Activated T-cell treated with anti-CD3 and anti-CD28 coated beads, Interleukin-2, amount 50 U/mL, for 4 hours (primary cell): ENCODE data around the gene ERBB4. TPM values are rescaled to one million over a fixed set of nuclear protein-coding genes. Genes with fewer than 3 reads are reported as not detected.
A peak's percentile ranks its signal among the peaks of the same experiment; 100 is the strongest.
"Not testable (repeated sequence)": the region's sequence is repeated elsewhere in the genome, so short reads cannot be mapped to it uniquely, and the experiment has no call there.

Source experiments
- ATAC-seq, 2 donors: fragments of 200-7000 bp; cut with Tn5 transposase; one replicate each; pipeline ENCODE4 v1.10.0; 2021
- DNase-seq: peaks from one replicate; pipeline ENCODE4 v3.0.0-alpha.2; 2020
- H3K27me3 Mint-ChIP-seq: one replicate; pipeline ENCODE4 v1.8.0; 2021; ENCODE audit warnings: low read depth, mixed read lengths
- H3K36me3 Mint-ChIP-seq: one replicate; pipeline ENCODE4 v1.8.0; 2022; ENCODE audit warnings: mixed read lengths; ENCODE audit not compliant: insufficient read depth
- H3K4me1 Mint-ChIP-seq: one replicate; pipeline ENCODE4 v1.8.0; 2021; ENCODE audit warnings: low read depth, mixed read lengths
- H3K4me3 Mint-ChIP-seq: one replicate; pipeline ENCODE4 v1.8.0; 2021; ENCODE audit warnings: mild to moderate bottlenecking, moderate library complexity, mixed read lengths
- H3K9me3 Mint-ChIP-seq: one replicate; pipeline ENCODE4 v1.8.0; 2021; ENCODE audit warnings: mixed read lengths
- total RNA-seq, 3 donors: library from RNA; stranded (reverse); gene quantifications; one replicate each; pipeline ENCODE4 v1.2.1, GENCODE V29; 2021

ERBB4 gene
- total RNA-seq, 3 donors from 2014 or later: not detected

DNA sequence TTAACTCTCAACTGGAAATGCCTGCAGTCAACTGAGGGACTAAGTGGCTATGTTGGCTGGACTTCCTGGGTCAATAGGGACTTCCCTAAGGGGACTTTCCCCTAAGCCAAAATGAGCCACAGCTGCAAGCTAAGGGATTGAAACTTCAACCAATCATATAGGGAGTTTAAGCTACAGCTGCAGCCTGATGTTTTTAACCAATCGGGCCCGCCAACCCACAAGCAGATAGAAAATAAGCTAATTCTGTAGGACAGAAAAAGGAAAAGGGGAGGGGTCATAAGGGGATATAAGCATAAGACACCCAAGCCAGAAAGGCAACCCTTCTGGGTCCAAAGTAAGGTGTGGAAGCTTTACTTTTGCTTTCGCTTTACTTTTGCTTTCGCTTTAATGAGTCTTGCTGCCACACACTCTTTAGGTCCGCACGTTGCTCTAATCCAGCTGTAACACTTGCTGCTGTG is 927.5 kb downstream of the ERBB4 start:
- no peak for DNase-seq
- peak; percentile 41 to 57 for ATAC-seq
- H3K27me3 Mint-ChIP-seq: no peaks in the 10 kb centered on the region
- H3K36me3 Mint-ChIP-seq: no peaks in the 10 kb centered on the region
- peaks cover 12% of the 10 kb centered on the region for H3K4me1 Mint-ChIP-seq
- no peaks in the 10 kb centered on the region for H3K9me3 Mint-ChIP-seq
- H3K4me3 Mint-ChIP-seq: peak overlapping the region; percentile 74

DNA sequence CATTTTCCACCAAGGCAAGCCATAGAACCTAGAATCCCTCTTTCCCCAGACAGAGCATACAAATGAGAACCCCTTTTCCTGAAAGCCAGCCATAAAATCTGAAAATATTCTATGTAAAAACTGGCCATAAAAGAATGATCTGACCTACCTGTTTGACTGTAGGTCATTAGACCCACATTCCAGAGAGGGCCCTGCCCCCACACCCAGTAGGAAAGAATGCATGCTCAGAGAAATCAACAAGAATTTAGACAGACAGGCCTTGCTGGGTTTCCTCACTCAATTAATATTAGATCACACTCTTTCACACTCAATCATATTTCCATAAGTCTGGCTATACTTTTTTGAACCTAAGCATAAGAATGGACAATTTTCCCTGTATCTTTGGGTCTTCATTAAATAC is 929.5 kb downstream of the ERBB4 start:
- H3K4me3 Mint-ChIP-seq: no peak overlapping the region
- H3K27me3 Mint-ChIP-seq: no peaks in the 10 kb centered on the region
- peaks cover 12% of the 10 kb centered on the region for H3K4me1 Mint-ChIP-seq
- no peaks in the 10 kb centered on the region for H3K9me3 Mint-ChIP-seq
- no peaks in the 10 kb centered on the region for H3K36me3 Mint-ChIP-seq
- ATAC-seq (no peak), DNase-seq (no peak)

DNA sequence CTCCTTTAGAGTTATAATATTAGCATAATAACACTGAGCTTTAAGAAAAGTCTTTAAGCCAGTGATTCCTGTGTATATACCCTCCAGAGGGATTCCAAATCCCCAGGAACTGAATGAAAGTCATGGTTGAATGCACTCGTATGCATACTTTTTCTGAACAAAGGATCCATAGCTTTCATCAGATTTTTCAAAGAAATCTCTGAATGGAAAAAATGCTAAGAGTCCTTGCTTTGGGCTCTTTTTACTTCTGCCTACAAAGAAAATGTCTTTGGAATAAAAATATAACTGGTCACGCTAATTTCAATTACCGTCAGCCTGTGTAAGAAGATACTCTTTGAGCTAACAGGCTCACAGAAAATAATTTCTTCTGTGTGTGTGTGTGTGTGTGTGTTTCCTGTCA is 939.5 kb downstream of the ERBB4 start:
- H3K36me3 Mint-ChIP-seq: no peaks in the 10 kb centered on the region
- peaks cover 4% of the 10 kb centered on the region for H3K9me3 Mint-ChIP-seq
- ATAC-seq: no peak
- no peaks in the 10 kb centered on the region for H3K4me1 Mint-ChIP-seq
- no peaks in the 10 kb centered on the region for H3K27me3 Mint-ChIP-seq
- DNase-seq: no peak
- H3K4me3 Mint-ChIP-seq: no peak overlapping the region

DNA sequence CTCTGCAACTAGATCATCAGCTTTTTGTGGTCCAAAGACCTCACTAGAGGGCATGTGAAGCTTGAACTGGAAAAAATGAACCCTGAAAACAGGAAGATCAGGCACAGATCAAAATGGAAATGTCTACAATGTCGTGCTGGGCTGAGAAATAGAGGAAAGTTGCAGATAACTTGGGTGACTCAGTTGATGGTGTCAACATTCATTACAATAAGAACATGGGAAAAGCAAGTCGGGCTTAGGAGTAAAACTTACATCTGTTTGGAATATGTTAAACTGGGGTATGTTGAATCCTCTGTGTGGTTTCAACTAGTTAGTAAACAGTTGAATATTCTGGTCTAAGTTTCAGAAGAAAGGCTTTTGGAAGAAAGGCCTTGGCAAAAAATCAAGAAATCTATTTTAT is 940.4 kb downstream of the ERBB4 start:
- Mint-ChIP-seq H3K4me1 (no peaks in the 10 kb centered on the region), H3K36me3 (no peaks in the 10 kb centered on the region), H3K27me3 (no peaks in the 10 kb centered on the region), H3K4me3 (no peak overlapping the region), H3K9me3 (peaks cover 4% of the 10 kb centered on the region)
- ATAC-seq: no peak
- no peak for DNase-seq

DNA sequence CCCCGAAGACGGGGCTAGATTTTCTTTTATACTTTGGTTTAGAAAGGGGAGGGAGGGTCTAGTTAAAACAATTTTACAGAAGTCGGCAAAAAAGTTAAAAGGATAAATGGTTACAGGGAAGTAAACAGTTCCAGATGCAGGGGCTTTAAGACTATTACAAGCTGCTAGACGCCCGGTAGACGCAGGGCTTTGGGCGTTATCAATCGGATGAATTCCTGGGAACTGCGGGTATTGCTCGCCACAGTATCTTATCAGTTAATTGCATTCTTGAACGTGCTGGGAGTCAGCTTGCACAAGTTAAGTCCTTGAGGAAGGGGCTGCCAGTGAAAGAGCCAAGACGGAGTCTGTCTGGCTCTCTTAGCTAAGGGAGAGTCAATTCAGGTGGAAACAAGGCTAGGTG is 946.6 kb downstream of the ERBB4 start:
- ATAC-seq: not testable (repeated sequence)

DNA sequence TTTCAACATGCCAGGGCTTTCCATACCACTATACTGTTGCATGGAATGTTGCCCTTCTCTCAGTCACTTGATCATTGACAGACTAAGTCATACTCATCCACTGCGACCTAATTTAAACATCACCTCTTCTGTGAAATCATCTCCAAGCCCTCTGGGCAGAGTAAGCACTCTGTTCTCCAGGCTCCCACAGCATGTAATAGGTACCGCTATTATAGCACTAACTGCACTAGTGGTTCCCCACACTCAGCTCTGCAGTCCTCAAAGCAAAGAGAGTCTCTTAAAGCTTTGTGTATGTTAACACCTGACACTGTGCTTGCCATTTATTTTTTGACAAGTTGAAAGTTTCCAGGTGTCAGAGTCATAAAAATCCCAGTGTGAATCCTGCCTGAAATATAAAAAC is 947.2 kb downstream of the ERBB4 start:
- H3K4me1 Mint-ChIP-seq: no peaks in the 10 kb centered on the region
- ATAC-seq (no peak), DNase-seq (no peak)
- H3K27me3 Mint-ChIP-seq: no peaks in the 10 kb centered on the region
- no peak overlapping the region for H3K4me3 Mint-ChIP-seq
- H3K36me3 Mint-ChIP-seq: no peaks in the 10 kb centered on the region
- no peaks in the 10 kb centered on the region for H3K9me3 Mint-ChIP-seq

More for the DNA sequence above, 946.6 kb downstream of the ERBB4 start:
- not testable (repeated sequence) for H3K4me3 Mint-ChIP-seq, H3K36me3 Mint-ChIP-seq, H3K9me3 Mint-ChIP-seq, H3K27me3 Mint-ChIP-seq, H3K4me1 Mint-ChIP-seq, DNase-seq

DNA sequence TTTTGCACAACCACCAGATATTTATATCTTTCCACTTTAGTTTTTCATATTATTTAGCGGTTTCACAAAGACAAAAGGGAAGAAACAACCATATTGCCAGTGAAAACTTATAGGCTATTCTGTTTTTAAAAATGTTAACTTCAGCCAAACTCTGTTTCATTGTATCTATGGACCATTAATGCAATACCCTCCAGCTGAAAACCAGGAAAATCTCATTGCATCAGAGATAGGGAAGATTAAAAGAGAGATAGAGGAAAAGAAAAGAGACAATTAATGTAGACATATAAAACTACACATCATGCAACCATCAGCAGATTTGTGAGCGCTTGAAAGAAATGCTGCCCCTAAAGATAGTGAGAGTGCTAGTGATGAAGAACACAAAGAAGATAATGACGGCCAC is 970.2 kb downstream of the ERBB4 start:
- Mint-ChIP-seq H3K9me3 (no peaks in the 10 kb centered on the region), H3K4me3 (no peak overlapping the region), H3K4me1 (no peaks in the 10 kb centered on the region), H3K27me3 (no peaks in the 10 kb centered on the region), H3K36me3 (no peaks in the 10 kb centered on the region)
- ATAC-seq (no peak), DNase-seq (no peak)

DNA sequence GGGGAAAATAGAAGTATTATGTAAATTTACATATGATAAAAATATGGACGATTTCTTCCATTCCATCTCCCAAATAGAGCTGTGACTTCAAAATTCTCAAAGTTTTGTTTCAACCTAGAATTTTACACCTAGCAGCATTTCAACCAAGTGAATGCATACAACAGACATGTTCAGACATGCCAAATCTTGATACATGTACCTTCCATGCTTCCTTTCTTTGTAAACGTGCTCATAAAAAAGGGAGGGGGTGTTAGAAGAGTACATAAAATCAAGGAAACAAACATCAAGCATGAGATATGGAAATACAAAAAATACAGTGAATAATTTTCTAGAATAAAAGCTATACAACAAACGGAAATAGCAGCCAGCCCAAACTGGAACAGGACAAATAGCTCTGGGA is 974.2 kb downstream of the ERBB4 start:
- no peak for DNase-seq
- ATAC-seq: no peak
- no peaks in the 10 kb centered on the region for H3K36me3 Mint-ChIP-seq
- no peaks in the 10 kb centered on the region for H3K27me3 Mint-ChIP-seq
- no peaks in the 10 kb centered on the region for H3K9me3 Mint-ChIP-seq
- H3K4me1 Mint-ChIP-seq: no peaks in the 10 kb centered on the region
- no peak overlapping the region for H3K4me3 Mint-ChIP-seq

DNA sequence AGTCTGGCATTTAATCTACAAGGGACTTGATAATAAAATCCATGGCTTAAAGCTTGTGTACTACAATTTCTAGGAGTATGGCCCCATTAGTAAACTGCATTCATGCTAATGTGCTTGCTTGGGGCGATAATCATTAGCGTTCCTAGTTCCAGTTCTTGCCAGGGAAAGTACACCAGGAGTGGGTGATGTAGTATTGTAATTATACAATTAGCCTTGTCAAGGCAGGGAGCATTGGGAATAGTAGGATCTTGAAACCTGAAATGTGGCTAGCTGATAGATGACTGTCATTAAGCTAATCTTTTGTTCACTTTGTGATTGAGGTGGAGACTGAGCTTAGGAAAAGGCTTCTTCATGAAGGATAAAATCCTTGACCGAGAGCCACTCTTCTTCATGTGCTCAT is 993.0 kb downstream of the ERBB4 start:
- no peaks in the 10 kb centered on the region for H3K4me1 Mint-ChIP-seq
- DNase-seq (no peak), ATAC-seq (no peak)
- no peaks in the 10 kb centered on the region for H3K36me3 Mint-ChIP-seq
- H3K27me3 Mint-ChIP-seq: no peaks in the 10 kb centered on the region
- no peak overlapping the region for H3K4me3 Mint-ChIP-seq
- no peaks in the 10 kb centered on the region for H3K9me3 Mint-ChIP-seq

DNA sequence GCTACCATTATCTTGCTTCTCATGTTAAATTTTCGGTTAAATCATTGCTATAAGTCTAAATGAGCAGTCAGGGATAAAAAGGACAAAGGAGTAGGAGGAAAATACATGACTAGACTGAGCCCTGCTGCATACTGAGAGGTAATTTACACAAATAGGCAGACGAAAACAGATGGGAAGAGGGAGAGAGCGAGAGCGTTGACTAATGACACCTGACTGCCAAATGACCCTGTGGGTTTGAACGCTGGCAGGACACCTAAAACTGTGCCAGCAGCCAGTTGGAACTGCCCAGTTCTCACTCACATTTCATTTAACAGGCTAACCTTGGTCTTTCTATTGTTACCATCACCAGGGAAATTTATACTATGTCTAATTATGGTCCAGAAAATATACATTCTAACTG is 1004.0 kb downstream of the ERBB4 start:
- no peak for ATAC-seq
- H3K9me3 Mint-ChIP-seq: peaks cover 4% of the 10 kb centered on the region

DNA sequence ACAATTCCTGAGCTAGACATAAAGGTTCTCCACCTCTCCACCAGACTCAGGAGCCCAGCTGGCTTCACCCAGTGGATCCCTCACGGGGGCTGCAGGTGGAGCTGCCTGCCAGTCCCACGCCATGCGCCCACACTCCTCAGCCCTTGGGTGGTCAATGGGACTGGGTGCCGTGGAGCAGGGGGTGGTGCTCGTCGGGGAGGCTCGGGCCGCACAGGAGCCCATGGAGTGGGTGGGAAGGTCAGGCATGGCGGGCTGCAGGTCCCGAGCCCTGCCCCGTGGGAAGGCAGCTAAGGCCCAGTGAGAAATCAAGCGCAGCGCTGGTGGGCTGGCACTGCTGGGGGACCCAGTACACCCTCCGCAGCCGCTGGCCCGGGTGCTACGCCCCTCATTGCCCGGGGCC is 1014.4 kb downstream of the ERBB4 start:
- not testable (repeated sequence) for H3K4me1 Mint-ChIP-seq, DNase-seq, H3K36me3 Mint-ChIP-seq, ATAC-seq, H3K27me3 Mint-ChIP-seq, H3K4me3 Mint-ChIP-seq
- peaks cover 14% of the 10 kb centered on the region for H3K9me3 Mint-ChIP-seq

More for the DNA sequence above, 1004.0 kb downstream of the ERBB4 start:
- no peaks in the 10 kb centered on the region for H3K4me1 Mint-ChIP-seq
- H3K36me3 Mint-ChIP-seq: no peaks in the 10 kb centered on the region
- H3K27me3 Mint-ChIP-seq: no peaks in the 10 kb centered on the region
- DNase-seq: no peak
- no peak overlapping the region for H3K4me3 Mint-ChIP-seq

DNA sequence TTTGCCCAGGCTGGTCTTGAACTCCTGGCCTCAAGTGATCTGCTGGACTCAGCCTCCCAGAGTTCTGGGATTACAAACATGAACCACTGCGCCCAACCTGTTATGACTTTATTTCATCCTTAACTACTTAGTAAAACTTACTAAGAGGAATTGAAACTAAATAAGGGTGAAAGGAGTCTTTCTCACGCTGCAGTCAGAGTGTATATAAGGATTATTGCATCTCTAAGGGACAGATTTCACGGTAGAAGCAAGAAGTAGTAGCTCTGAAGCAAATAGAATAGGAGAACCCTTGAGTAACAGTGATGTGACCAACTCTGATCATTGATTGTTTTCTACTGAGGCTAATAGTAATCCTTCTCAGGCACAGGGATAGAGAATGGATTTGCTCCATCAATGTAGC is 1022.1 kb downstream of the ERBB4 start:
- H3K27me3 Mint-ChIP-seq: no peaks in the 10 kb centered on the region
- H3K36me3 Mint-ChIP-seq: no peaks in the 10 kb centered on the region
- no peak for ATAC-seq
- no peaks in the 10 kb centered on the region for H3K4me1 Mint-ChIP-seq
- H3K4me3 Mint-ChIP-seq: no peak overlapping the region
- DNase-seq: no peak
- no peaks in the 10 kb centered on the region for H3K9me3 Mint-ChIP-seq

DNA sequence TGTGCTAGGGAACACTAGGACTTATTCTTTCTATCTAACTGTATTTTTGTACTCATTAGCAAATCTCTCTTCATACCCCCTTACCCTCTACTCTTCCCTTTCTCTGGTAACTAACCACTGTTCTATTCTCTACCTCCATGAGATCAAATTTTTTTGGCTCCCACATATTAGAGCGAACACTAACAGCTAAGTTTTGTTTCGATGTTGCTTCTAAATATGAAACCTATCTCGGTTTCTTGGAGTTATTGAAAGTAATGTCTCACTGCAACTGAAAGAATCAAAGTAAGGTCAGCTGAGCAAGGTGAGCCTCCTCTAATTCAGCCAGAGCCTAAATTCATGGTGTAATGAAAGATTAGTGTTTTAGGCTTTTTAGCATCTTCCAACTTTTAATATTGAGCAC is 1024.6 kb downstream of the ERBB4 start:
- H3K36me3 Mint-ChIP-seq: no peaks in the 10 kb centered on the region
- H3K9me3 Mint-ChIP-seq: no peaks in the 10 kb centered on the region
- DNase-seq: no peak
- no peak for ATAC-seq
- H3K4me3 Mint-ChIP-seq: no peak overlapping the region
- H3K27me3 Mint-ChIP-seq: no peaks in the 10 kb centered on the region
- no peaks in the 10 kb centered on the region for H3K4me1 Mint-ChIP-seq

DNA sequence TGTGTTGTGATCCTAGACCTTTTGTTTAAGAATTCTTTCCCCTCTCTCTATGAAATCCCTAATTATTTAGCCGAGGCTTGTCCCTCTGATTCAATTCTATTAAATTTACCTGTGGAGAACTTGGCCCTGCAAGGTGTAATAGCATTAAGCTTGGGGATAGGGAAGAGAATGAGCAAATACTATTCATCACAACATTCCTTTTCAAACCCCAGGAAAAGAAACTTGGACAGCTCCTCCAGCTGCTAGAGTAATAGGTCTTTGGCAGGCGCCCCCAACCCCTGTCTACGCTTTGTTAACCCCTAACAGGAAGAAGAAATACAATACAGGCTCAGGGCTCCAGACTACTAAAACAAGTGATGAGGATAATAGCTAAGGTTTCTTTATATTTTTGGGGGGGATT is 1025.2 kb downstream of the ERBB4 start:
- no peak overlapping the region for H3K4me3 Mint-ChIP-seq
- H3K9me3 Mint-ChIP-seq: no peaks in the 10 kb centered on the region
- no peaks in the 10 kb centered on the region for H3K36me3 Mint-ChIP-seq
- H3K4me1 Mint-ChIP-seq: no peaks in the 10 kb centered on the region
- no peaks in the 10 kb centered on the region for H3K27me3 Mint-ChIP-seq
- no peak for DNase-seq
- ATAC-seq: no peak

DNA sequence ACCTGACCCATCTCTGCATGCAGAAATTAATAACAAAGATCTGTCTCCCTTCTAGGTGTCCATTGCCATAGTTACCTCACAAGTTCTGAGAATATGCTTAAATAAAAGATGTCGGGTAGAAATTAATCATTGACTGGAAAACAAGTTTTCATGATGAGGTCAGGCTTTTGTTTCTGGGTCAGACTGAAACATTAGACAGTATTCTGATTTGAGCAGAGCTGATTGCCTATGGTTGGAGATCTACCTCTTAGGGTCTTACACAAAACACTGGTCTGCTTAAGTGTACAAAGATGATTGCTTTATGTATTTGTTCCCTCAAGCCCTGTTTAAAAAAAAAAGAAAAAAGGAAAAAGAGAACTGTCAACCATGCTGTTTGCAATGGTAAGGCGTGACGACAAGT is 1025.8 kb downstream of the ERBB4 start:
- Mint-ChIP-seq H3K36me3 (no peaks in the 10 kb centered on the region), H3K4me3 (no peak overlapping the region), H3K27me3 (no peaks in the 10 kb centered on the region), H3K9me3 (no peaks in the 10 kb centered on the region), H3K4me1 (no peaks in the 10 kb centered on the region)
- ATAC-seq (no peak), DNase-seq (no peak)

DNA sequence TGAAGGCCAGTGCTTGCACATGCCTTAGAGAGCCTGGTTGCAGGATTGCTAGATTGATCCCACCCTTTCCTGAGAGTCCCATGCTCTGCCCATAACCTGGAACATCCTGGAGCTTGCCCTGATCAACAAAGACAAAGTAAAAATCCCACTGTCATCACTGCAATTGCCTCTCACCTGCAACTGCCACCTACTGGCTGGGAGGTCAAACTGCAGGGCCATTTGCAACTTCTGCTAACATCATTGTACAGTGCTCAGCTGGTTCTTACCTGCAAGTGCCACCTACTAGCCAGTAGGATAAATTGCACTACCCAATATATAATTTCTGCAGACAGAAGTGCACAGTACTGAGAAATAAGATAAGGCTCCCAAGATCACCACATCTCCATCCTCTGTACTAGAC is 1034.7 kb downstream of the ERBB4 start:
- H3K27me3 Mint-ChIP-seq: no peaks in the 10 kb centered on the region
- DNase-seq (no peak), ATAC-seq (no peak)
- H3K4me3 Mint-ChIP-seq: no peak overlapping the region
- no peaks in the 10 kb centered on the region for H3K4me1 Mint-ChIP-seq
- H3K36me3 Mint-ChIP-seq: no peaks in the 10 kb centered on the region
- H3K9me3 Mint-ChIP-seq: no peaks in the 10 kb centered on the region
